ENCODE measurements around the gene NCOA6.
"Not testable (repeated sequence)": the region's sequence is repeated elsewhere in the genome, so short reads cannot be mapped to it uniquely, and the experiment has no call there.

NCOA6 gene

DNA sequence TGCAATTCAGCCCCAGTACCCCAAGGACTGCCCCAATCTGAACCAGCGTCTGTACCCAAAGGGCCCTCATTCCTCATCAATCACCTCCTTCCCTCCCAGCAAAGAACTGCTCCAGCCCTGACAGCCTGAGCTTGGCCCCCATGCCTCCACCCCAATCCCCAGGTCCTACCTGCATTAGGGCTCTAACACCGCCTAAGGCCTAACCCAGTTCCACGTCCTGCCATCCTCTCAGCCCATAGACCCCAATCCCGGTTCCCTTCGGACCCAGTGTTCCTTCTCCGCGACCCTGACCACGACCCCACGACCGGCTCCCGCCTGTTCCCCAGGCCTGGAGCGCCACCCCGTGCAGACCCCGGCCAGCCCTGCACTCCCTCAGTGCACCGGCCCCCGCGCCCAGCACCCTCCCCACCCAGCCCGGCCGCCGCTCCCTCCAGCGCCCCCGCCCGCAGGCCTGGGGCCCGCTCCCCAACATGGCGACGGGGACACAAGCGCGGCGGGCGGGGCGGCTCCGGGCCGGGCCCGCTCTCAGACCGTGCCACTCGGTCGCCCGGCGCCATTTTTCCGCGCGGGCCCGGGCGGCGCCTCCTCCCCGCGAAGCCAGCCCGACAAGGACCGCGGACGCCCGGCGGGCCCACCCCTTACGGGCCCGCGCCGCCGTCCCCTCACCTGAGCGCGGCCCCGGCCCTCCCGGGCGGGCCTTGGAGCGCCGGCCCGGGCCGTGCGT lies 483 bp downstream of the NCOA6 start:
- peak; percentile 34 to 64 for DNase-seq

- DNase-seq = peak; percentile 48 to 60
Measured at GRCh38 chr20:34824452-34824805, 1.0 kb downstream of the NCOA6 start.

- DNase-seq = no peak
Measured at GRCh38 chr20:34824026-34824425, 1.4 kb downstream of the NCOA6 start.

GRCh38 chr20:34820805-34821578 lies 4.5 kb downstream of the NCOA6 start:
- no peak for DNase-seq

GRCh38 chr20:34817801-34818200 lies 7.7 kb downstream of the NCOA6 start:
- DNase-seq = no peak

DNA sequence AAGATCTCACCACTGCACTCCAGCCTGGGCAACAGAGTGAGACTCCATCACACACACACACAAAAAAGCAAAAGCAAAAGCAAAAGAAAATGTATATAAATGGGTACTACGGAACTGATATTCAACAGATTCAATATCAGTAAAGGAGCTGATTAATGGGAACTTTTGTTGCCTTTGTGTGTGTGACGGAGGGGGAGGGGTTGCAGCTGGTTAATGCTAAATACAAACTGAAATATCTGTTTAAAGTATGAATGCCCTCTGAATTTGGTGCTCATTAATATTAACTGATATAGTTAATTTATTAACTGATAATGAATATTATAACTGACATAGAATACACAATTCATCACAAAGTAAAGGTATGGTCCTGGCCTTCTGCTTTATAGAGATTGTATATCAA lies 8.4 kb downstream of the NCOA6 start:
- no peak for DNase-seq

- DNase-seq = no peak
Measured at GRCh38 chr20:34815636-34816035, 9.8 kb downstream of the NCOA6 start.

DNA sequence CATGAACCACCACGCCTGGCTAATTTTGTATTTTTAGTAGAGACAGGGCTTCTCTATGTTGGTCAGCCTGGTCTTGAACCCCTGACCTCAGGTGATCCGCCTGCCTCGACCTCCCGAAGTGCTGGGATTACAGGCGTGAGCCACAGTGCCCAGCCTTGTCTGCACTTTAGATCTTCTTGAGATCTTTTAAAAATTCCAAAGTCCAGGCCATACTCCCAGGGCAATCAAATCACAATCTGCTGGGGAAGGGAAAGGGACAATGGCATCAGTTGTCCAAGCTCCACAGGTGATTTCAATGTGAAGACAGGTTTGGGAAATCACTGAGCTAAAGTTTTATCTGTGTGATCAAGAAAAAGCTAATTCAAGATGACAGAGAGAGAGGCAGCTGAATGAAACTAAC lies 16.9 kb downstream of the NCOA6 start:
- DNase-seq = no peak

GRCh38 chr20:34807944-34808465 lies 17.4 kb downstream of the NCOA6 start:
- not testable (repeated sequence) for DNase-seq

GRCh38 chr20:34806255-34806654 lies 19.2 kb downstream of the NCOA6 start:
- no peak for DNase-seq

- DNase-seq = no peak
Measured at GRCh38 chr20:34798871-34799270, 26.6 kb downstream of the NCOA6 start.

- DNase-seq = no peak
Measured at GRCh38 chr20:34798328-34798727, 27.1 kb downstream of the NCOA6 start.

DNA sequence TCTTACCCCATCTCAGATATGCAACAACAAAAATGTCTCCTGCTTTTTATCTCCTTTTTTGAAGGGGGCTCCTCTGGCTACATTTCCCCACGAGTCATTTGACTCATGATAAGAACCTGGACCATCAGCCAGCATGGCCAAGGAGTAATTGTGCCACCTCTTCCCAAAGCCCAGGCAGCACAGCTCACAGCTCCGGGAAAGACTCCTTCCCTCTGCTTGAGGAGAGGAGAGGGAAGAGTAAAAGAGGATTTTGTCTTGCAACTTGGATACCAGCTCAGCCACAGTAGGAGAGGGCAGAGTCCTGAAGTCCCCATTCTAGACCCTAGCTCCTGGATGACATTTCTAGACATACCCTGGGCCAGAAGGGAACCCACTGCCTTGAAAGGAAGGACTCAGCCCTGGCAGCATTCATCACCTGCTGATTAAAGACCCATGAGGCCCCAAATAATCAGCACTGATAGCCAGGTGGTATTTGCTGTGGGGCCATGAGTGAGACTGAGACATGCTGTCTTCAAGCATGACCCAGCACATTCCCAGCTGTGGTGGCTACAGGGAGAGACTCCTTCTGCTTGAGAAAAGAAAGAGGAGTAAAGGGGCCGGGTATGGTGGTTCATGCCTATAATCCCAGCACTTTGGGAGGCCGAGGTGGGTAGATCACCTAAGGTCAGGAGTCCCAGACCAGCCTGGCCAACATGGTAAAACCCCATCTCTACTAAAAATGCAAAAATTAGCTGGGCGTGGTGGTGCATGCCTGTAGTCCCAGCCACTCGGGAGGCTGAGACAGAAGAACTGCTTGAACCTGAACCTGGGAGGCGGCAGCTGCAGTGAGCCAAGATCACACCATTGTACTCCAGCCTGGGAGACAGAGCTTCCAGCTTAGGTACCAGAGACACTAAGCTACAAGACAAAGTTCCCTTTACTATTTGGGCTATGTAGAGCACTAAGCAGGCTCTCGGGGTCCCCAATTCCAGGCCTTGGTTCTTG lies 28.1 kb downstream of the NCOA6 start:
- no peak for DNase-seq

GRCh38 chr20:34794006-34794585 lies 31.4 kb downstream of the NCOA6 start:
- no peak for DNase-seq

DNA sequence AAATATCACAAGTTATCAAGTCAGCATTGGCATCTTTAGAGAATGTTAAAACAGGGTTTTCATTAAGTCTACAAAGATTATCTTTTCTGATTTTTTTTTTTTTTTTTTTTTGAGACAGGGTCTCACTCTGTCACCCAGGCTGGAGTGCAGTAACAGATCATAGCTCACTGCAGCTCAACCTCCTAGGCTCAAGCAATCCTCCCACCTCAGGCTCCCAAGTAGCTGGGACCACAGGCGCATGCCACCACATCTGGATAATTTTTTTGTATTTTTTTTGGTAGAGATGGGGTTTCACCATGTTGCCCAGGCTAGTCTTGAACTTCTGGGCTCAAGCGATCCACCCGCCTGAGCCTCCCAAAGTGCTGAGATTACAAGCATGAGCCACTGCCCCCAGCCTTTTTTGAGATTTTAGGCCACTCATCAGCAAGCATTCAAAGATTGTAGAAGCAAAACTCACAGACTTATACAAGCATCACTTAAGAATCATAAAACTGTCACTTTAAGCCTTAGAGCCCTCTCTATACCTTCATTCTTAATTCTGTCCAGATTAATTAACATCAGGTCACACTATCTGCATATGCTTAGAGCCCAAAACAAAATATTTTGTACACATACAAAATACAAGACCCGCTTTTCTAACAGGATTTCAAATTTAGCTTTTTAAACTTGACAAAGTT lies 32.6 kb downstream of the NCOA6 start:
- DNase-seq = no peak

DNA sequence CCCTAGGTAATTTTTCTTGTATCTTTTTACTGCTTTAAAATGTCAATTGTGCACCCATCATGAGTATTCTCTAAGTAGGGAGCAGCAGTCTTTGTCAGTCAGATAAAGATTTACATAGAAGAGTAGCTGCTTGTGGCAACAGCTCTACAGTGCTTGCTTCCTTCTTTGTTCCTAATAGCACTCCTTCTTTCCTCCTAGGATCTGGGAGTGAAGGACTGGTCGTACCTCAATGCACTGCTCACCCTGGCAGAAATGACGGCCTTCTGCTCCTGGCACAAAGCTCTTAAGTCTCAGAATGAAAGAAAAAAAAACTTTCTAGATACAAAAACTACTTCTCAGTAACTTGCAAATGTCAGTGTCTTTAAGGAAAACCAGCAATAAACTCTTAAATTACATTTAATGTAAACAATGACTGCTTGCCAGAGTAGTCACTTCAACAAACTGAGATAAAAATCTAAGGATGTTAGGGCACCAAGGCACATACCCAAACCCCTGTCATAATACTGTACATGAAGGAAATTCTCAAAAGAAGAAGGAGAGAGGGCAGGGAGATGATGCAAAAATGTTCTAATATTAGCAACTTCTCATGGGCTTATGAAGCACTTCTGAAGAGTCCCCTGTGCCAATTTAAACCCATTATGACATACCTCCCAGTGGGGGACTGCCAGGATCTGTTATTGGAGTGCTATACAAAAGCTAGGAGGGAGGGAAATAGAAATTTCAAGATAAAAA lies 34.0 kb downstream of the NCOA6 start:
- DNase-seq = peak; percentile 38 to 59

DNA sequence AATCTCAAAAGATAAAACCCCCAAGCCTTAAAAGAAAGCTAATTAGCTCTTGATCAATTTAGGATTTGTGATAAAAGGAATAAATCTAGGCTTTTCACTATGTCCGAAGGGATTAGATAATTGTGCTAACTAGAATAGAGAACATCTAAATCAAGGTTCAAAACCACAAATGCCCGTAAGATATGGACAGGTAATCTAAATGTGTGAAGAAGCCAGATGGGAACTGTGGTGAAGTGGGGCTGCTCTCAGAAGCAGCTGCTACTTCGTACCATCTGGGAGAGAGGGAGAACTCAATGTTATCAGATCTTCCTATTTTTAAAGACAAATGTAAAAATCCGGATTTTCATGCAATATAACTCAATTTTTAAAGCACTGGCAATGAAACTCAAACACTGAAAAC lies 44.2 kb downstream of the NCOA6 start:
- no peak for DNase-seq

- DNase-seq = not testable (repeated sequence)
Measured at GRCh38 chr20:34780291-34780690, 45.2 kb downstream of the NCOA6 start.

DNA sequence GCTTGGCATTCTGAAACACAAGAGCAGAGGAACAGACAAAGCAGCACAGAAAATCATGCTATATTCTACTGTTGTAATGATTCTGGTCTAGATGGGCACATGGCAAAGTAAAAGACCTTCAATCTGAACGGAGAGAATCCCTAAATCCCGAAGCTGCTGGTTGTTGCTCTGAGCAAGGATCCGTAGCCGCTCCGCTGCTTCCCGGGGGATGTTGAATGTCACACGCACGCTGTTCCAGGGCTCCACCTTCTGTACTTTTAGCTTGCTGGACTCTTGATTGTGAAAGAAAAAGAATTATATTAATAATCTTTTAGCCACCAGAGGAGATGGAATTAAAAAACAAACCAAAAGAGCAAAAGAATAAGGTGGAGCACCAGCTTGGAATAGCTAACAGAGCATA lies 49.3 kb downstream of the NCOA6 start:
- DNase-seq = no peak

DNA sequence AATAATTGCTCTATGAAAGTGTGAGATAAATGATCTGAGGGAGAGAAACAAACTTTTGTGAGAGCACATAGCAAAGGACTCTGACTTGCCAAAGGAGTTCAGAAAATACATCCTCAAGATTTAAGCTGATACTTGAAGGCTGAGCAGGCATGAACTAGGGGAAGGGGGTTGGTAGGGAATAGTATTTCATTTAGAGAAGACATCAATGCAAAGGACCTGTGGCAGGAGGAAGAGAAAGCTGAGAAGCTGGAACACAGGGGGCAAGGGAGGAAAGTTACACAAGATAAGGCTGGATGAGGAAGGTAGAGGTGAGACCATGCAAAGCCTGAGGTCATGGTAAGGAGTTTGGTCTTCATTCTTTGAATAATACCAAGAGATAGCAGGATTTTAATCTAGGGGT lies 50.6 kb downstream of the NCOA6 start:
- DNase-seq = no peak

GRCh38 chr20:34774449-34774848 lies 51.0 kb downstream of the NCOA6 start:
- no peak for DNase-seq
